WTC11 (cell line): ENCODE measurements around the gene C3orf49.

Experiments used
- ATF1 ChIP-seq: sonication (generic); formaldehyde crosslinking; IDR thresholded peaks from 2 replicates; pipeline ENCODE4 v1.8.1; 2023; ENCODE audit warnings: mild to moderate bottlenecking, moderate library complexity, missing genetic modification reagents
- CTCF ChIP-seq: fragments of 200-600 bp; IDR thresholded peaks from 2 replicates; pipeline ENCODE4 v1.8.0; 2022; ENCODE audit warnings: antibody characterized with exemption
- MYBL2 ChIP-seq: sonication (generic); formaldehyde crosslinking; IDR thresholded peaks from 2 replicates; pipeline ENCODE4 v1.8.1; 2023; ENCODE audit warnings: mild to moderate bottlenecking, moderate library complexity, missing genetic modification reagents
- NR2C2 ChIP-seq: sonication (generic); formaldehyde crosslinking; IDR thresholded peaks from 2 replicates; pipeline ENCODE4 v1.8.0; 2022; ENCODE audit warnings: mild to moderate bottlenecking, missing genetic modification reagents
- SP1 ChIP-seq: sonication (generic); formaldehyde crosslinking; conservative IDR thresholded peaks from 2 replicates; pipeline ENCODE4 v1.8.1; 2022; ENCODE audit warnings: missing genetic modification reagents
- USF1 ChIP-seq: sonication (generic); formaldehyde crosslinking; IDR thresholded peaks from 2 replicates; pipeline ENCODE4 v1.8.0; 2022; ENCODE audit warnings: mild to moderate bottlenecking, missing genetic modification reagents
- ZBTB21 ChIP-seq: sonication (generic); formaldehyde crosslinking; IDR thresholded peaks from 2 replicates; pipeline ENCODE4 v1.8.1; 2023; ENCODE audit warnings: mild to moderate bottlenecking, missing genetic modification reagents, borderline replicate concordance
- ZNF423 ChIP-seq: fragments of 250-450 bp; sonication (Bioruptor Pico); IDR thresholded peaks from 2 replicates; pipeline ENCODE4 v2.1.2; 2022; ENCODE audit warnings: mild to moderate bottlenecking, moderate library complexity
- TF ChIP-seq, protein P1 (sequence below): sonication (generic); formaldehyde crosslinking; IDR thresholded peaks from 2 replicates; pipeline ENCODE4 v1.8.1; 2022; ENCODE audit warnings: mild to moderate bottlenecking, missing genetic modification reagents, moderate library complexity, borderline replicate concordance

DNA sequence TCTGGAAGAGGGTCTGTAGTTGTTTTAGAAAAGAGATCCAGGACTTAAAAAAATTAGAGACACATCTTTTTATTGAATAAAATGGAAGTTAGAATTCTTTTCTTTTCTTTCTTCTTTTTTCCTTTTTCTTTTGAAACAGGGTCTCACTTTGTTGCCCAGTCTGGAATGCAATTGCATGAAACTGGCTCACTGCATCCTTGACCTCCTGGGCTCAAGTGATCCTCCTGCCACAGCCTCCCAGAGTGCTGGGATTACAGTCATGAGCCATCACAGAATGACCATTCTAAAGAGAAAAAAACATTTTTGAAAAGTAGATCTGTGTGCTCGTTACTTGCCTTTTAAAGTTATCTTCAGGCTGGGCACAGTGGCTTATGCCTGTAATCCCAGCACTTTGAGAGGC, 48.1 kb downstream of the C3orf49 start:
- TF ChIP-seq CTCF (no peak), ZNF423 (CRISPR knock-in tag) (no peak), NR2C2 (no peak), SP1 (CRISPR knock-in tag) (no peak), USF1 (CRISPR knock-in tag) (no peak), ATF1 (CRISPR knock-in tag) (no peak), MYBL2 (CRISPR knock-in tag) (no peak), ZBTB21 (CRISPR knock-in tag) (no peak)
- TF ChIP-seq, protein P1, sequence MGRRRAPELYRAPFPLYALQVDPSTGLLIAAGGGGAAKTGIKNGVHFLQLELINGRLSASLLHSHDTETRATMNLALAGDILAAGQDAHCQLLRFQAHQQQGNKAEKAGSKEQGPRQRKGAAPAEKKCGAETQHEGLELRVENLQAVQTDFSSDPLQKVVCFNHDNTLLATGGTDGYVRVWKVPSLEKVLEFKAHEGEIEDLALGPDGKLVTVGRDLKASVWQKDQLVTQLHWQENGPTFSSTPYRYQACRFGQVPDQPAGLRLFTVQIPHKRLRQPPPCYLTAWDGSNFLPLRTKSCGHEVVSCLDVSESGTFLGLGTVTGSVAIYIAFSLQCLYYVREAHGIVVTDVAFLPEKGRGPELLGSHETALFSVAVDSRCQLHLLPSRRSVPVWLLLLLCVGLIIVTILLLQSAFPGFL (CRISPR knock-in tag): no peak
